CD4-positive, alpha-beta T cell (primary cell): ENCODE measurements around the gene JMJD4. TPM values are rescaled to one million over a fixed set of nuclear protein-coding genes. Genes with fewer than 3 reads are reported as not detected.
A peak's percentile ranks its signal among the peaks of the same experiment; 100 is the strongest.

Source experiments
- ATAC-seq: fragments of 200-7000 bp; cut with Tn5 transposase; one replicate; pipeline ENCODE4 v1.10.0; 2022; ENCODE audit warnings: mild to moderate bottlenecking; ENCODE audit not compliant: poor library complexity
- CTCF ChIA-PET: fragments of 350-600 bp; sonication (Branson Sonifier 250); formaldehyde crosslinking; loops from one replicate; lab custom pipeline; 2021; ENCODE audit warnings: antibody characterized with exemption, inconsistent platforms; lab: Charles Lee
- POLR2A ChIA-PET: fragments of 350-600 bp; sonication (Branson Sonifier 250); formaldehyde crosslinking; loops from one replicate; lab custom pipeline; 2021; ENCODE audit warnings: antibody characterized with exemption, inconsistent platforms; lab: Charles Lee
- DNase-seq, 14 experiments: peaks; one replicate each; pipeline ENCODE4 v3.0.0-alpha.2; 2013 to 2020; ENCODE audit warnings: mixed read lengths in 2 of 14
- H3K27ac ChIP-seq, 2 donors: one replicate each; pipeline versions ENCODE4 v1.5.1 to v1.7.0; 2013; ENCODE audit warnings: low read length in 2 of 2, low read depth in 1 of 2, mild to moderate bottlenecking in 1 of 2
- H3K27me3 ChIP-seq, 2 experiments: 1 replicate in 1 of 2; 2 replicates in 1 of 2; pipeline versions ENCODE4 v1.6.1 to v1.7.0; 2013; ENCODE audit warnings: low read length in 2 of 2, control low read depth in 1 of 2, mild to moderate bottlenecking in 1 of 2, moderate library complexity in 1 of 2; ENCODE audit not compliant: insufficient read depth in 2 of 2, control insufficient read depth in 1 of 2
- H3K36me3 ChIP-seq: one replicate; pipeline ENCODE4 v1.6.1; 2013; ENCODE audit warnings: low read length, control low read depth; ENCODE audit not compliant: insufficient read depth
- H3K4me1 ChIP-seq: one replicate; pipeline ENCODE4 v1.6.1; 2013; ENCODE audit warnings: low read length, control low read depth; ENCODE audit not compliant: insufficient read depth
- H3K4me3 ChIP-seq: one replicate; pipeline ENCODE4 v1.5.1; 2013; ENCODE audit warnings: mild to moderate bottlenecking, low read length, moderate library complexity
- H3K9me3 ChIP-seq, 2 experiments: 1 replicate in 1 of 2; 2 replicates in 1 of 2; pipeline versions ENCODE4 v1.6.1 to v1.7.0; 2013; ENCODE audit warnings: low read length in 2 of 2, mild to moderate bottlenecking in 2 of 2, control low read depth in 1 of 2, moderate library complexity in 1 of 2; ENCODE audit not compliant: control insufficient read depth in 1 of 2, insufficient read depth in 1 of 2
- H3K27ac Mint-ChIP-seq: one replicate; pipeline ENCODE4 v1.8.0; 2020; ENCODE audit warnings: mixed read lengths
- H3K27me3 Mint-ChIP-seq: one replicate; pipeline ENCODE4 v1.8.0; 2021; ENCODE audit warnings: mixed read lengths
- H3K36me3 Mint-ChIP-seq: one replicate; pipeline ENCODE4 v1.8.0; 2021; ENCODE audit warnings: low read depth, mixed read lengths
- H3K4me1 Mint-ChIP-seq: one replicate; pipeline ENCODE4 v1.8.0; 2021; ENCODE audit warnings: low read depth, mixed read lengths
- H3K4me3 Mint-ChIP-seq: one replicate; pipeline ENCODE4 v1.8.0; 2020; ENCODE audit warnings: mild to moderate bottlenecking, mixed read lengths
- H3K9me3 Mint-ChIP-seq: one replicate; pipeline ENCODE4 v1.8.0; 2020; ENCODE audit warnings: mixed read lengths
- intact Hi-C, 2 experiments: fragments of 100-400 bp; cut with DNase I in 1 of 2; cut with micrococcal nuclease in 1 of 2; formaldehyde crosslinking; loops; one replicate each; pipeline versions ENCODE4 v1.15.1 to v1.9.0; 2023 to 2025; cut with DNase I, micrococcal nuclease
- total RNA-seq, 174 experiments: library from RNA in 2 of 174; stranded (reverse) in 2 of 174; gene quantifications; one replicate each; pipeline ENCODE4 v1.2.3 and lab custom pipeline; 2021 to 2026
- TF ChIP-seq, protein P1 (sequence below): fragments of 200-600 bp; IDR thresholded peaks from one replicate; pipeline ENCODE4 v1.8.0; 2022; ENCODE audit warnings: antibody characterized with exemption, mild to moderate bottlenecking

The JMJD4 gene
- total RNA-seq, 2 experiments from 2014 or later, result 11.4 to 11.9 TPM

DNA sequence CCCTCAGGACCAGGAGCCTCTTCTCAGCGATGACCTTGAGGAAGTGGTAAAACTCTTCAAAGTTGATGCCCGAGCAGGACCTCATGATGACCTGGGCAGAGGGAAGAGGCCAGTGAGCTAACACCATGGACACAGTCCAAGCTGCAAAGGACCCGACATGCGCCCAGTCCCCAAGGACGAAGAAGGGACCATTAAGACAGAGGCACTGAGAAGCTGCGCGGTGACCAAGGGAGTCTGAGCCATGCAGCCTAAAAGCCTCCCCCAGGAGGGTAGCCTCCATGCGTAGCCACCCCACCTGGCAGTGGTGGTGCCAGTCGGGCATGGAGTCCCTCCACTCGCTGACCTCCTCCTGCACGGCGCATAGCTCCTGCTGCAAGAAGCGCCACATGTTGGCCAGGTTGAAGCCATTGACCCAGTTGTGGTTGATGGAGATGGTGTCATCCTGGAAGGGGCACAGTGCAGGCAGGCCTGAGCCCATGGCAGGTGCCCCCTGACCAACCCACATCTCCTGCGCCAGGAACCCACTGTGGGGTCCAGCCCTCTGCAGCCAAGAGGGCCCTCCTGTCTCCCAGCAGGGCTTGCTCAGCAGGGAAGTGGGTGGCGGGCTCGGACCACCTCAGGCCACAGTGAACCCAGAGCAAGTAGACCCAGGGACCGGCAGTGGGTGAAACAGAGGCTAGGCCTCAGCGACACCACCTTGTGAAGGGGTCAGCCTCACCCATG lies 2.4 kb downstream of the JMJD4 start:
- Histone ChIP-seq H3K9me3 (no peaks in the 10 kb centered on the region), H3K4me3 (no peak overlapping the region), H3K27ac (no peak overlapping the region), H3K27me3 (no peaks in the 10 kb centered on the region), H3K36me3 (peaks cover 16% of the 10 kb centered on the region), H3K4me1 (peaks cover 56% of the 10 kb centered on the region)
- ChIA-PET POLR2A (no interaction called here), CTCF (interaction anchor here (1.6 kb wide), 1 partner anchor 433 kb away, joined by 3 read pairs; the partner anchor contains the start of gene IBA57)
- H3K36me3 Mint-ChIP-seq, result peaks cover 8% of the 10 kb centered on the region
- H3K4me3 Mint-ChIP-seq, result peak overlapping the region; percentile 92
- TF ChIP-seq, protein P1, sequence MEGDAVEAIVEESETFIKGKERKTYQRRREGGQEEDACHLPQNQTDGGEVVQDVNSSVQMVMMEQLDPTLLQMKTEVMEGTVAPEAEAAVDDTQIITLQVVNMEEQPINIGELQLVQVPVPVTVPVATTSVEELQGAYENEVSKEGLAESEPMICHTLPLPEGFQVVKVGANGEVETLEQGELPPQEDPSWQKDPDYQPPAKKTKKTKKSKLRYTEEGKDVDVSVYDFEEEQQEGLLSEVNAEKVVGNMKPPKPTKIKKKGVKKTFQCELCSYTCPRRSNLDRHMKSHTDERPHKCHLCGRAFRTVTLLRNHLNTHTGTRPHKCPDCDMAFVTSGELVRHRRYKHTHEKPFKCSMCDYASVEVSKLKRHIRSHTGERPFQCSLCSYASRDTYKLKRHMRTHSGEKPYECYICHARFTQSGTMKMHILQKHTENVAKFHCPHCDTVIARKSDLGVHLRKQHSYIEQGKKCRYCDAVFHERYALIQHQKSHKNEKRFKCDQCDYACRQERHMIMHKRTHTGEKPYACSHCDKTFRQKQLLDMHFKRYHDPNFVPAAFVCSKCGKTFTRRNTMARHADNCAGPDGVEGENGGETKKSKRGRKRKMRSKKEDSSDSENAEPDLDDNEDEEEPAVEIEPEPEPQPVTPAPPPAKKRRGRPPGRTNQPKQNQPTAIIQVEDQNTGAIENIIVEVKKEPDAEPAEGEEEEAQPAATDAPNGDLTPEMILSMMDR, result no peak
- H3K9me3 Mint-ChIP-seq, result no peaks in the 10 kb centered on the region
- DNase-seq, result no peak
- no peak for ATAC-seq
- intact Hi-C loops, result loop anchor here in 1 of 2 experiments (5.0 to 10.0 kb wide), 4 partner anchors 170 to 1892 kb away; partner anchors contain the start of genes C1orf35, MRPL55, TAF5L and URB2
- peaks cover 4% of the 10 kb centered on the region for H3K27me3 Mint-ChIP-seq
- H3K4me1 Mint-ChIP-seq, result peaks cover 59% of the 10 kb centered on the region
- no peak overlapping the region for H3K27ac Mint-ChIP-seq

DNA sequence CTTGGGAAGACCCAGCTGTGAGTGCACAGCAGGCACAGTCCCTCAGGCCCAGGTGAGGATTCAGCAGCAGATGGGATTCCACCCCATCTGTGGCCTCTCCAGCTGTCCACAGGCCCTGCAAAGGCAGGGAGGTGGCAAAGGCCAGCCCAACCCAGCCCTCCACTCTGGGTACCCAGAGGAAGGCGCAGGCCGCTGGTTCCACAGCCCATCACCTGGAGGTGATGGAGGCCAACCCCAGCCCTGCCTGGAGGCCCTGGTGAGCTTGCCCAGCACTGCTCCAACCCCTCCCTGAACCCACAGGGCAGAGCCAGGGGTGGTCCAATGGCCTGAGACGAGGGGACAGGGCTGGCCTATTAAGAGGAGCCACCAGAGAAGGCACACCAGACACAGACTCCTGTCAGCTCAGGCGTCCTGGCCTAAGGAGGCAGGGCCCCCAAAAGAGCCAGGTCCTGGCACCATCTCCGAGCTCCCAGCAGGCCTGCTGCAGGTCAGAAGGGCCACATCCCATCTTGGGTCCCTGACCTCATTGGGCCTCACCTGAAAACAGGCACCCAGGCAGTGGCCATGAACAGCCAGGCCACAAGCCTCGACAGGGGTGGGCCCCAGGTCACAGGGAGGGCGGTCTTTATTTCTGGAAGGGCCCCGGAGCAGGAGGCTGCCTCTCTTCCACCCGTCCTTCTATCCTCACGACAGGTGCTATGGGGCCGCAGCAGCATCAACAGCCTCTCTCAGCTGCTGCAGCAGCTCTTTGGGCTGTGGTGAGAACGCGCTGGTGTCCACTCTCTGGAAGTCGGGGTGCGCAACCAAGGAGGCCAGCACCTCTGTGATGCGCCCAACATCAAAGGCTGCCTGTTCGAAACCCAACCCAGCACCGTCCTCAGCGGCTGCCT lies 3.2 kb downstream of the JMJD4 start:
- ChIA-PET CTCF (no interaction called here), POLR2A (no interaction called here)
- TF ChIP-seq, protein P1, result no peak
- H3K9me3 Mint-ChIP-seq, result no peaks in the 10 kb centered on the region
- peaks cover 8% of the 10 kb centered on the region for H3K36me3 Mint-ChIP-seq
- peak overlapping the region; percentile 92 for H3K4me3 Mint-ChIP-seq
- H3K27me3 Mint-ChIP-seq, result peaks cover 5% of the 10 kb centered on the region
- DNase-seq (no peak), ATAC-seq (no peak)
- H3K27ac Mint-ChIP-seq, result no peak overlapping the region
- peaks cover 57% of the 10 kb centered on the region for H3K4me1 ChIP-seq
- H3K27me3 ChIP-seq, result no peaks in the 10 kb centered on the region
- intact Hi-C loops, result loop anchor here in 1 of 2 experiments (5.0 to 10.0 kb wide), 4 partner anchors 170 to 1893 kb away; partner anchors contain the start of genes C1orf35, MRPL55, TAF5L and URB2
- H3K4me3 ChIP-seq, result no peak overlapping the region
- H3K9me3 ChIP-seq, result no peaks in the 10 kb centered on the region
- peaks cover 16% of the 10 kb centered on the region for H3K36me3 ChIP-seq
- no peak overlapping the region for H3K27ac ChIP-seq
- H3K4me1 Mint-ChIP-seq, result peaks cover 52% of the 10 kb centered on the region

DNA sequence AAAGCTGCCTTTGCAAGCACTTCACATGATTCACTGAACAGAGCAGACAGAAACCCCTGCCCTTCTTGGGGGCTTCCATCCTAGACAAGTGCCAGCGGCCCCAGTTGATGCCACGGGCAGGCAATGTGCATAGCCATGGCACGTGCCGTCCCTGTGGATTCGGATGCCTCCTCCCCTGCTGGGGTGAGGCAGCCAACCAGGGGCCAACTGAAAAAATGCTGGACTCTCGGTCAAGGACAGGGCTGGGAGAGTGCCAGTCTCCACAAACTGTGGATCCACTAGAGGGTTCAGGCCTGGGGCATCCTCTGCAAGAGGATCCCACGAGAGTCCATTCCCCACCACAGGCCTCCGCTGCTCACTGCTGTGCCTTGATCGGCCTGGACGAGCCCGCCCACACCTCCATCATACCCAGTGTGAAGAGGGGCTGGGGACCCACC lies 3.8 kb downstream of the JMJD4 start:
- DNase-seq (no peak), ATAC-seq (no peak)
- TF ChIP-seq, protein P1, result no peak
- H3K4me3 Mint-ChIP-seq, result no peak overlapping the region
- no peaks in the 10 kb centered on the region for H3K9me3 Mint-ChIP-seq
- no peaks in the 10 kb centered on the region for H3K27me3 ChIP-seq
- peaks cover 8% of the 10 kb centered on the region for H3K36me3 Mint-ChIP-seq
- no peak overlapping the region for H3K27ac Mint-ChIP-seq
- peaks cover 47% of the 10 kb centered on the region for H3K4me1 Mint-ChIP-seq
- H3K4me1 ChIP-seq, result peaks cover 50% of the 10 kb centered on the region
- no peak overlapping the region for H3K4me3 ChIP-seq
- H3K27ac ChIP-seq, result no peak overlapping the region
- H3K9me3 ChIP-seq, result no peaks in the 10 kb centered on the region
- intact Hi-C loops, result loop anchor here in 1 of 2 experiments (5.0 to 10.0 kb wide), 4 partner anchors 169 to 1894 kb away; partner anchors contain the start of genes C1orf35, MRPL55, TAF5L and URB2
- ChIA-PET CTCF (interaction anchor here (1.9 kb wide), 1 partner anchor 223 kb away, joined by 6 read pairs; no protein-coding TSS in a partner anchor), POLR2A (interaction anchor here (1.5 kb wide), 1 partner anchor 57 kb away, joined by 3 read pairs; no protein-coding TSS in a partner anchor)
- peaks cover 5% of the 10 kb centered on the region for H3K27me3 Mint-ChIP-seq
- H3K36me3 ChIP-seq, result peaks cover 16% of the 10 kb centered on the region
